B cell (primary cell): Measurements from ENCODE around the gene EYS. TPM values are rescaled to one million over a fixed set of nuclear protein-coding genes. Genes with fewer than 3 reads are reported as not detected.

Experiments used
- ATAC-seq: fragments of 200-7000 bp; cut with Tn5 transposase; one replicate; pipeline ENCODE4 v1.10.0; 2021; ENCODE audit warnings: low read depth, mild to moderate bottlenecking, moderate number of reproducible peaks, moderate library complexity
- CTCF ChIA-PET: fragments of 350-600 bp; sonication (Branson Sonifier 250); formaldehyde crosslinking; loops from one replicate; lab custom pipeline; 2021; ENCODE audit warnings: antibody characterized with exemption, inconsistent platforms; lab: Charles Lee
- POLR2A ChIA-PET: fragments of 350-600 bp; sonication (Branson Sonifier 250); formaldehyde crosslinking; loops from one replicate; lab custom pipeline; 2021; ENCODE audit warnings: antibody characterized with exemption; lab: Charles Lee
- DNase-seq: peaks from one replicate; pipeline ENCODE4 v3.0.0; 2013
- H2AFZ ChIP-seq: 2 replicates; pipeline ENCODE4 v1.6.1; 2012; ENCODE audit warnings: mild to moderate bottlenecking, low read depth, low read length; ENCODE audit not compliant: insufficient read depth, poor library complexity, severe bottlenecking
- H3K27ac ChIP-seq, 2 donors: 1 replicate in 1 of 2; 2 replicates in 1 of 2; pipeline ENCODE4 v1.5.1; 2012 to 2013; ENCODE audit warnings: low read length in 2 of 2, mild to moderate bottlenecking in 2 of 2, moderate library complexity in 1 of 2
- H3K27me3 ChIP-seq, 4 experiments: fragments of 200-600 bp in 1 of 4; sonication (generic) in 1 of 4; replicated peaks in 1 of 4; 1 replicate in 2 of 4; 2 replicates in 2 of 4; pipeline versions ENCODE4 v1.6.1 to v1.7.0; 2013 to 2016; ENCODE audit warnings: low read length in 3 of 4, mild to moderate bottlenecking in 2 of 4, mixed read lengths in 1 of 4, moderate library complexity in 1 of 4; ENCODE audit not compliant: insufficient read depth in 4 of 4, control insufficient read depth in 3 of 4; ENCODE audit errors: control extremely low read depth in 1 of 4
- H3K36me3 ChIP-seq, 2 experiments: replicated peaks in 1 of 2; 1 replicate in 1 of 2; 2 replicates in 1 of 2; pipeline versions ENCODE4 v1.6.1 to v1.7.1; 2013; ENCODE audit warnings: low read length in 1 of 2; ENCODE audit not compliant: insufficient read depth in 2 of 2, control insufficient read depth in 1 of 2; ENCODE audit errors: control extremely low read depth in 1 of 2, extremely low read depth in 1 of 2
- H3K4me1 ChIP-seq, 2 donors: fragments of 200-600 bp in 1 of 2; sonication (generic) in 1 of 2; 1 replicate in 1 of 2; 2 replicates in 1 of 2; pipeline versions ENCODE4 v1.5.1 to v1.6.1; 2013 to 2017; ENCODE audit warnings: low read length in 2 of 2; ENCODE audit not compliant: control insufficient read depth in 2 of 2, insufficient read depth in 2 of 2
- H3K4me2 ChIP-seq: replicated peaks from 2 replicates; pipeline ENCODE3; 2012; ENCODE audit warnings: mild to moderate bottlenecking, low read depth, low read length; ENCODE audit not compliant: poor library complexity, severe bottlenecking
- H3K4me3 ChIP-seq, 5 experiments: fragments of 200-600 bp in 1 of 5; sonication (generic) in 1 of 5; 1 replicate in 3 of 5; 2 replicates in 2 of 5; pipeline versions ENCODE4 v1.5.1 to v1.7.0; 2011 to 2016; ENCODE audit warnings: low read length in 4 of 5, mild to moderate bottlenecking in 4 of 5, low read depth in 2 of 5, control low read depth in 1 of 5, moderate library complexity in 1 of 5; ENCODE audit not compliant: insufficient read depth in 1 of 5; ENCODE audit errors: control extremely low read depth in 1 of 5, extremely low read depth in 1 of 5
- H3K79me2 ChIP-seq: fragments of 200-600 bp; sonication (generic); one replicate; pipeline ENCODE4 v1.6.0; 2016; ENCODE audit warnings: low read length; ENCODE audit not compliant: control insufficient read depth, insufficient read depth
- H3K9ac ChIP-seq: fragments of 200-600 bp; sonication (generic); 2 replicates; pipeline ENCODE4 v1.6.1; 2017; ENCODE audit warnings: mild to moderate bottlenecking, low read length, moderate library complexity
- H3K9me3 ChIP-seq, 3 donors: one replicate each; pipeline versions ENCODE4 v1.6.1 to v1.7.1; 2013; ENCODE audit warnings: low read length in 2 of 3; ENCODE audit not compliant: control insufficient read depth in 2 of 3, insufficient read depth in 1 of 3; ENCODE audit errors: control extremely low read depth in 1 of 3
- H4K20me1 ChIP-seq: 2 replicates; pipeline ENCODE4 v1.6.0; 2012; ENCODE audit warnings: mild to moderate bottlenecking, low read length; ENCODE audit not compliant: insufficient read depth, control insufficient read depth, poor library complexity, severe bottlenecking
- H3K27ac Mint-ChIP-seq: one replicate; pipeline ENCODE4 v1.8.0; 2021; ENCODE audit warnings: mixed read lengths
- H3K27me3 Mint-ChIP-seq: one replicate; pipeline ENCODE4 v1.8.0; 2021; ENCODE audit warnings: mixed read lengths
- H3K4me1 Mint-ChIP-seq: one replicate; pipeline ENCODE4 v1.8.0; 2021; ENCODE audit warnings: mixed read lengths
- H3K4me3 Mint-ChIP-seq: one replicate; pipeline ENCODE4 v1.8.0; 2021; ENCODE audit warnings: mixed read lengths
- H3K9me3 Mint-ChIP-seq: one replicate; pipeline ENCODE4 v1.8.0; 2022; ENCODE audit warnings: mixed read lengths; ENCODE audit not compliant: insufficient read depth
- EZH2 ChIP-seq: IDR thresholded peaks from 2 replicates; pipeline ENCODE4 v1.6.1; 2012; ENCODE audit warnings: borderline replicate concordance, low read depth, mild to moderate bottlenecking, moderate library complexity, low read length; ENCODE audit not compliant: insufficient read depth, poor library complexity, severe bottlenecking
- WGBS: methylation state at CpG from one replicate; pipeline ENCODE4 v1.1.5; 2013; ENCODE audit warnings: missing lambda C conversion rate; ENCODE audit not compliant: insufficient coverage; 5-methylcytosine and 5-hydroxymethylcytosine counted together
- intact Hi-C: fragments of 100-400 bp; cut with micrococcal nuclease; formaldehyde crosslinking; loops from one replicate; pipeline ENCODE4 v1.10.0; 2022
- polyA plus RNA-seq: library from polyadenylated mRNA; depleted of rRNA; stranded (reverse); fragments of >200 nt; gene quantifications from 2 replicates; pipeline ENCODE4 v1.2.3, GENCODE V29; 2012
- total RNA-seq, 2 donors: library from RNA; stranded (reverse); fragments of 120-200 nt in 1 of 2; gene quantifications; 1 replicate in 1 of 2; 2 replicates in 1 of 2; pipeline versions ENCODE4 v1.2.3 to v1.2.4, GENCODE V29; 2013 to 2022
- TF ChIP-seq, protein P1 (sequence below): fragments of 200-600 bp; IDR thresholded peaks from one replicate; pipeline ENCODE4 v1.8.0; 2022; ENCODE audit warnings: antibody characterized with exemption, mild to moderate bottlenecking

Gene EYS
- total and polyA plus RNA-seq, 2 donors (not counting 1 experiment from before 2014, with no cell fraction given) = not detected

DNA sequence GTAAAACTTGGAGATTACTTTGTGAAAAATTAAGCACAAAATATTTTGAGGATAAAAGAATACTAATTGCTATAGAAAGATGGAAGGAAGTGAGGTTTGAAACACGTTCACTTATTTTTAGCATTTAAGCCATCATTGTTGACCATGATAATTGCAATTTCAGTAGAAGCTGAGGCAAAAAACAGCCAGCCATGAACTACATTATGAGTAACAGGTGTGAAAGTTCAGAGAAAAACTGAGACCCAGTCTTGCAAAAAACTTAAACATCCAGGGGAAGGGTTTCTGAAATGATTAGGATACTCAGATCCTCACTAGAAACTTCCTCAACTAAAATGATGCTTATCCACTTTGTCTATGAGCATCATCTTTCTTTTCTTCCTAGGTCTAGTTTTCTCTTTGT is 1452.0 kb downstream of the EYS start:
- no peaks in the 10 kb centered on the region for H3K4me1 Mint-ChIP-seq
- intact Hi-C loops = no loop called here
- ChIA-PET POLR2A (no interaction called here), CTCF (no interaction called here)
- Histone ChIP-seq H3K4me1 (no peaks in the 10 kb centered on the region), H3K27ac (no peak overlapping the region), H4K20me1 (no peaks in the 10 kb centered on the region), H3K4me2 (no peak overlapping the region), H3K9ac (no peak overlapping the region), H3K36me3 (no peaks in the 10 kb centered on the region), H2AFZ (no peak overlapping the region), H3K27me3 (no peaks in the 10 kb centered on the region), H3K4me3 (no peak overlapping the region), H3K9me3 (no peaks in the 10 kb centered on the region), H3K79me2 (no peaks in the 10 kb centered on the region)
- no peaks in the 10 kb centered on the region for H3K9me3 Mint-ChIP-seq
- H3K27me3 Mint-ChIP-seq = no peaks in the 10 kb centered on the region
- H3K4me3 Mint-ChIP-seq = no peak overlapping the region
- no peak for TF ChIP-seq EZH2
- TF ChIP-seq, protein P1, sequence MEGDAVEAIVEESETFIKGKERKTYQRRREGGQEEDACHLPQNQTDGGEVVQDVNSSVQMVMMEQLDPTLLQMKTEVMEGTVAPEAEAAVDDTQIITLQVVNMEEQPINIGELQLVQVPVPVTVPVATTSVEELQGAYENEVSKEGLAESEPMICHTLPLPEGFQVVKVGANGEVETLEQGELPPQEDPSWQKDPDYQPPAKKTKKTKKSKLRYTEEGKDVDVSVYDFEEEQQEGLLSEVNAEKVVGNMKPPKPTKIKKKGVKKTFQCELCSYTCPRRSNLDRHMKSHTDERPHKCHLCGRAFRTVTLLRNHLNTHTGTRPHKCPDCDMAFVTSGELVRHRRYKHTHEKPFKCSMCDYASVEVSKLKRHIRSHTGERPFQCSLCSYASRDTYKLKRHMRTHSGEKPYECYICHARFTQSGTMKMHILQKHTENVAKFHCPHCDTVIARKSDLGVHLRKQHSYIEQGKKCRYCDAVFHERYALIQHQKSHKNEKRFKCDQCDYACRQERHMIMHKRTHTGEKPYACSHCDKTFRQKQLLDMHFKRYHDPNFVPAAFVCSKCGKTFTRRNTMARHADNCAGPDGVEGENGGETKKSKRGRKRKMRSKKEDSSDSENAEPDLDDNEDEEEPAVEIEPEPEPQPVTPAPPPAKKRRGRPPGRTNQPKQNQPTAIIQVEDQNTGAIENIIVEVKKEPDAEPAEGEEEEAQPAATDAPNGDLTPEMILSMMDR = no peak
- no peak overlapping the region for H3K27ac Mint-ChIP-seq
- ATAC-seq (no peak), DNase-seq (no peak)
- WGBS = no CpG with 5 or more reads among the region's 1 CpG

GRCh38 chr6:64254558-64254957 is 1452.5 kb downstream of the EYS start:
- Mint-ChIP-seq H3K4me3 (no peak overlapping the region), H3K27me3 (no peaks in the 10 kb centered on the region), H3K9me3 (no peaks in the 10 kb centered on the region), H3K27ac (no peak overlapping the region), H3K4me1 (no peaks in the 10 kb centered on the region)
- Histone ChIP-seq H3K9ac (no peak overlapping the region), H3K9me3 (no peaks in the 10 kb centered on the region), H2AFZ (no peak overlapping the region), H3K4me3 (no peak overlapping the region), H3K4me1 (no peaks in the 10 kb centered on the region), H3K36me3 (no peaks in the 10 kb centered on the region), H3K27ac (no peak overlapping the region), H3K79me2 (no peaks in the 10 kb centered on the region), H4K20me1 (no peaks in the 10 kb centered on the region), H3K27me3 (no peaks in the 10 kb centered on the region), H3K4me2 (no peak overlapping the region)
- TF ChIP-seq, protein P1 = no peak
- TF ChIP-seq EZH2 = no peak
- intact Hi-C loops = no loop called here
- POLR2A ChIA-PET = no interaction called here
- WGBS = 57% methylated on average over 1 of the region's 3 CpGs
- CTCF ChIA-PET = no interaction called here
- DNase-seq (no peak), ATAC-seq (no peak)
